Measurements from ENCODE around the gene PDE6D.

- TF ChIP-seq CTCF (conservative IDR thresholded peaks at IDR 0.05; ENCODE audit: low read length) (no peak), EZH2phosphoT487 (IDR thresholded peaks at IDR 0.05; ENCODE audit: borderline replicate concordance) (no peak)
Measured at GRCh38 chr2:231718799-231719198, 62.3 kb downstream of the PDE6D start.

All from Loucy (cell line).